Stimulated activated CD4-positive, alpha-beta T cell treated with anti-CD3 and anti-CD28 coated beads, Interleukin-2, amount 100 ng/mL, for 4 hours (primary cell): Measurements from ENCODE around the gene ANXA7.
"Not testable (repeated sequence)": the region's sequence is repeated elsewhere in the genome, so short reads cannot be mapped to it uniquely, and the experiment has no call there.

Experiments
- DNase-seq: peaks from one replicate; pipeline ENCODE4 v3.0.0-alpha.2; 2020; ENCODE audit warnings: low read depth

Gene ANXA7

DNA sequence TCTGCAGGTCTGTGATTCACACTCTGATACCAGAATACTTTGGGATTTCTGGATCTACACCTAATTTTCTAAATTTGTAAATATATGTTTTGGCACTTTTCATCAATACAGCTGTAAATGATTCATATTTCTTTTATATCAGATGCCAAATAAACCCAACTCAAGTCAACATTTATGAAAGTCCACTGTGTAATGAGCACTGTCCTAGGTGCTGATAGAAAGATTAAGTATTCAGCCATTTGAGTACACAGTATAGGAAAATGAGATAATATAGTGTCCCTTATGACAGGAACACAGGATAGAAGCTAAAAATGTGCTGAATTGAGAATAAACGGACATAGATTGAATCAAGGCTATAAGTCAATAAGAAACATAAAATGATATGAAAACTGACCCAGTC lies 6.4 kb downstream of the ANXA7 start:
- DNase-seq = no peak

DNA sequence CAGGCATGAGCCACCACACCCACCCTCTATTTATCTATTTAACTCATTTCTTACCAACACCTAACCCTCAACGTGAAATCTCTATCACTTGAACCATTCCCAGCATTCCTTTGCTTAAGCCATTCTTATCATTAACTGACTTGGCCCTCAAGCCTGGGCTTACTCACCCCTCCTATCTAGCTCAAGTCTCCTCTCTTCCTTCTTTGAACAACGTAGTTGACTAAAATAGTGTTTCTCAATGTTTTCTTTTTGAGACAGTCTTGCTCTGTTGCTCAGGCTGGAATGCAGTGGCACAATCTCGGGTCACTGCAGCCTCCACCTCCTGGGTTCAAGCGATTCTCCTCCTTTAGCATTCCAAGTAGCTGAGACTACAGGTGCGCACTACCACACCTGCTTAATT lies 7.0 kb downstream of the ANXA7 start:
- no peak for DNase-seq

DNA sequence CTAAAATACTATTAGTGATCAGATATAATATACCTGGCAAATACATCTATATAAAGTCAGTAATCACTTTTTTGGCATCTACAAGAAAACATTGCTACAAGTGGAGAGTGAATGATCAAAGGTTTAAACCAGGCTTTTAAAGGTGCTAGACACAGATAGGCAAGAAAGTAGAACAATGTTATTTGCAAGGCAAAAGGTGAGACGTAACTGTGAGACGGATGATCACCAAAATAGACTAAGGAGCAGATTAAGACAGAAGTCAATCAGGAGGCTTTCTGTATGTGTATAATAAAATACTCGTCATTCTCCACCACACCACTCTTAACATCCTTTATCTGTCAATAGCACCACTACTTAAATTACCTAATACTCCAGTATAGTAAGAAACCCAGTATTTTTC lies 8.3 kb downstream of the ANXA7 start:
- no peak for DNase-seq

DNA sequence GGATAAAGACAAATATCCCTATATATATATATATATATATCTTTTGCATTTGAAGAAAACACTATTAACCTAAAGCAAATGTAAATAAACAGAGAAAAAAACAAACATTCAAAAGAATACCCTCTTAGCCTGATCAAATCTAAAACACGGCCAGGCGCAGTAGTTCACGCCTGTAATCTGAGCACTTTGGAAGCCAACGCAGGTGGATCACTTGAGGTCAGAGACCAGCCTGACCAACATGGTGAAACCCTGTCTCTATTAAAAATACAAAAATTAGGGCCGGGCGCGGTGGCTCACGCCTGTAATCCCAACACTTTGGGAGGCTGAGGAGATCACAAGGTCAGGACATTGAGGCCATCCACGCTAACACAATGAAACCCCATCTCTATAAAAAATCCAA lies 9.2 kb downstream of the ANXA7 start:
- no peak for DNase-seq

DNA sequence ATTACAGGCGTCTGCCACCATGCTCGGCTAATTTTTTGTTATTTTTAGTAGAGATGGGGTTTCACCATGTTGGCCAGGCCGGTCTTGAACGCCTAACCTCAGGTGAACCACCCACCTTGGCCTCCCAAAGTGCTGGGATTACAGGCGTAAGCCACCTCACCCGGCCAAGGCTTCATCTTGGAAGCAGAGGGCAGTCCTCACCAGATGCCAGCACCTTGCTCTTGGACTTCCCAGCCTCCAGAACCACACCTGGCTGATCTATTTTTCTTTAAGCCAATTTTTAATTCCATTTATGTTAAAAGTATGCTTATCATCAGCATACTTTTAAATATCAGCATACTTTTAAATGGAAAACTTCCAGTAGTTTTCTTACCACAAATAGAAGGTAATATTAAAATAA lies 12.2 kb downstream of the ANXA7 start:
- DNase-seq = no peak

DNA sequence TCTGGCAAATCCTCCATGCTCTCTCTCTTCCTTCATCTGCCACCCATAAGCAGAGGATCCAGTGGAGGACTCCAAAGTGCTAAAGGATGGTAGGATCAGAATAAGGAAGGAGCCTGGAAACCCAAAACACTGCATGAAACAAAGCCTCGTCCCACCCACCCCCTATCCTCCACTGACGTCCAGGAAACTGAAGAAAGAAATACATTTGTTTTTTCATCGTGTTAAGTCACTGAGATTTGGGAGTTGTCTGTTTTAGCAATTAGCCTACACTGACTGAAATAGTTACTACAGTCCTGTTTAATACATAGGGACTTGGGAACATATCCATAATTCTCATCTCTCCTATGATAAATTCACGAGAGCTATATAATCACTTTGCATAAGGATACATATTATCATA lies 14.8 kb downstream of the ANXA7 start:
- DNase-seq = no peak

DNA sequence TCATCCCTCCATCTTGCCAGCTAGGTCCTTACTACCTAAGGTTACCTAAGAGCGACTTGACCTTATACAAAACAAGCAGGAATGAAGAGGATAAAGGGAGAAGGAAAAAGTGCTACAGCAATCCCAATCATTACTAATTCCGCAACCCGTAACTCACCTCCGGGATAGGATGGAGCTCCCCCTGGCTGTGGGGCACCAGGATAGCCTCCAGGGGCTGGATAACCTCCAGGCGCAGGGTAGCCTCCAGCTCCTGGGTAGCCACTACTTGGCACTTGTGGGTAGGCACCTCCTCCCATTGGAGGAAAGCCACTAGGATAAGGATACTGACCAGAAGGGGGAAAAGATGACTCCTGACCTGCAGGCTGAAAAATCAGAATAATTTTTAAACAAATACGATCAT lies 15.8 kb downstream of the ANXA7 start:
- no peak for DNase-seq

DNA sequence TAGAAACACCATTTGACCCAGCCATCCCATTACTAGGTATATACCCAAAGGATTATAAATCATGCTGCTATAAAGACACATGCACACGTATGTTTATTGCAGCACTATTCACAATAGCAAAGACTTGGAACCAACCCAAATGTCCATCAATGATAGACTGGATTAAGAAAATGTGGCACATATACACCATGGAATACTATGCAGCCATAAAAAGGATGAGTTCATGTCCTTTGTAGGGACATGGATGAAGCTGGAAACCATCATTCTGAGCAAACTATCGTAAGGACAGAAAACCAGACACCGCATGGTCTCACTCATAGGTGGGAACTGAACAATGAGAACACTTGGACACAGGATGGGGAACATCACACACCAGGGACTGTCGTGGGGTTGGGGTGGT lies 19.5 kb downstream of the ANXA7 start:
- not testable (repeated sequence) for DNase-seq

DNA sequence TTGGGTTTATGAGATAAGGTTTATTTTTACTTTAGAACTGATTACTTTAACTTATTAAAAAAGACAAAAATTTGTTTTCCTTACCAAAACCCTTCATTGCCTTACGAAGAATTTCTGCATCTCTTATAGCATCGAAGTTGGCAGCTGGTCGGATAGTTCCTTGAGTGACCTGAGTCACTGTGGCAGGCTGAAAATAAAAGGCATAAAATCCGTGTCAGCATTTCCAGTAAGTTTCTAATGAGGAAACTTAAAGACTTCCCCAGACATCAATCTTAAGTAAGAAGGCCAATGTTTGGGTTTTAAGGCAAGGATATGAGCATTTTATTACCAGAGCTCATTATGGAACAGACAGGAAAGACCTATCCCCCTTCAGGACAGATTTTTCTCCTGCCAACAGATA lies 25.6 kb downstream of the ANXA7 start:
- DNase-seq = no peak

DNA sequence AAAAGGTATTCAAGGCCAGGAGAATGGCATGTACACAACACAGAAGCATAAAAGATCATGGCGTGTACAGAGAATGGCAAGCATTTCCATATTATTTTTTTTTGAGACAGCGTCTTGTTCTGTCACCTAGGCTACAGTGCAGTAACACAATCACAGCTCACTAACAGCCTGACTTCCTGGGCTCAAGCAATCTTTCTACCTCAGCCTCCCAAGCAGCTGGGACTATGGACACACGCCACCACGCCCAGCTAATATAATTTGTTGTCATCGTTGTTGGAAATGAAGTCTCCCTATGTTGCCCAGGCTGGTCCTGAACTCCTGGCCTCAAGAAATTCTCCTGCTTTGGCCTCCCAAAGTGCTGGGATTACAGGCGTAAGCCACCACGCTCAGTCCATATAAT lies 27.3 kb downstream of the ANXA7 start:
- no peak for DNase-seq

DNA sequence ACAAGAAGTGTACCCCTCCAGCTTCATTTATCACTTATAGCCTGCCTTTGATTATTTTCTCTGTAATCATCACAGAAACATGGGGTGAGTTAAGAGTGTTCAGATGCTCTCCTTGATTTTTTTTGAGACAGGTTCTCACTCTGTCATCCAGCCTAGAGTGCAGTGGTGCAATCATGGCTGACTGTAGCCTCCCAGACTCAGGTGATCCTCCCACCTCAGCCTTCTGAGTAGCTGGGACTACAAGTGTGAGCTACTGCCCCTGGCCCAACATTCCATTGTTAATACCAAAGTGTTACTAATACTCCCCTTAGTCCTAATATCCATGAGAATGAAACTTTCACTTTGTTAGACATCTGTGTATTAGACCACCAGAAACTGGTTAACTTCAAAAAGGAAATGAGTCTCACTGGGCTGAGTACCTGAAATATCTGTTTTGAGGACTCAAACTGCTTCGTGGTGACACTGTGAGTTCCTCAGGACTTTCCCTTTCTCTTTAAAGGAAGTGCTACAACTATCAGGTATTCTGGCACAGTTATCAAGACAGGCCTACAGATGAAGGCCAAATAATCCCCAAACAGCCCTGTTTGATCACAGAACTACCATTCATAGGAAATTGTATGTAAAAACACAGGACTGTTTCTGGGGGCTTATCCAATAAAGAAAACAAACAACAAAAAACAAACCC lies 34.7 kb downstream of the ANXA7 start:
- DNase-seq = no peak

DNA sequence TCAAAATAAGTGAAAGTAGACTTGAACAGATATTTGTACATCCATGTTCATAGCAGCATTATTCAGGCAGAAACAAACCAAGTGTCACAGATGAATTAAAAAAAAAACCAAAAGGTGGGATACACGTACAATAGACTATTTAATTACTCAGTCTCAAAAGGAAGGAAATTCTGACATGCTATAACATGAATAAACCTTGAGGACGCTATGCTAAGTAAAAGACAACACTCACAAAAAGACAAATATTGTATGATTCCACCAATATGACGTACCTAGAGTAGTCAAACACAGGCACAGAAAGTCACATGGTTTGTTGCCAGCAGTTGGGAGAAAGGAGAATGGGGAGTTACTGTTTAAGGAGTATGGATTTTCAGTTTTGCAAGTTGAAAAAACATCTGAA lies 37.2 kb downstream of the ANXA7 start:
- DNase-seq = no peak

DNA sequence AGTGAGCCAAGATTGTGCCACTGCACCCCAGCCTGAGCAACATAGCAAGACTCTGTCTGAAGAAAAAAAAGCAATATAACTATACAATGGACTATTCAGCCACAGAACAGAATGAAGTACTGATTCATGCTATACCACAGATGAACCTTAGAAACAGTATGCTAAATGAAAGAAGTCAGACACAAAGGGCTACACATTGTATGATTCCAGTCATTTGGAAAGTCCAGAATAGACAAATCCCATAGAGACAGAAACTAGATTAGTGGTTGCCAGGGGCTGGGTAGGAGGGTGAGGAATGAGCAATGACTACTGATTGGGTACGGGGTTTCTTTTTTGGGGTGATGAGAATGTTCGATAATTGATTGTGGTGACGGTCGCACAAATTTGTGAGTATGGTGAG lies 45.6 kb downstream of the ANXA7 start:
- no peak for DNase-seq

DNA sequence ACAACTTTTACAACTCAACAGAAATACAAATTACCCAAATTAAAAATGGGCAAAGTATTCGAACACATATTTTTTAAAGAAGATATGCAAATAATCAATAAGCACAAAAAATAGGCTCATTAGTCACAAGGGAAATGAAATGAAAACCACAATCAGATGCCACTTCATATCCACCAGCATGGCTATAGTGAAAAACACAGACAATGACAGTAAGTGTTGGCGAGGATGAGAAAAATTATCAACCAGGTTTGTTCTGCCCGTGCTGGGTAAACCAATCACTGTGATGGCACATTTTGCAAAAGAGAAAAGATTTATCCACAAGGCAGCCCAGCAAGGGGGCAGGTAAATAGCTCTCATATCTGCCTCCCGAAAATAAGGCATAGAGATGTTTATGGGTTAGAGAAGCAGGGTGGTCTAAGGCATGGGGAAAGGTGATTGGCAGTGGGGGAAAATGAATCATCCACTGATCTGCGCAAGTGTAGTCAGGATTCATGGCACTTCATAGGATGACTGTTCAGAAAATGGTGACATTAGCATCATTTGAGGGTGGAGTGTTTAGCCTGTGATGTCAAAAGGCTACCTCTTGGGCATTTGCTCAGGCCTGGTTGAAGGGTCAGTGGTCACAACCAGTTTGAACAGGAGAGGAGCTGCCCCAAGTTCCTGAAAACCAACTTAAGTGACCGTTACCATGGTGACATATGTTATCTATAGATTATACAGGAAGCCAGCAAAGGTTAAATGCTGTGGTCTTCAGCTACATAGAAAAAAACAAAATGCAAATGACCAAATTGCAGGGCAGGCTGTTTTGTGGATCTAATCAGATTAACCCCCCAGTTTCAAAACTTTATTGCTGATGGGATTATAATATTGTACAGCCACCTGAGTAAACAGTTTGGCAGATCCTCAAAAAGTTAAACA lies 47.2 kb downstream of the ANXA7 start:
- DNase-seq = no peak

DNA sequence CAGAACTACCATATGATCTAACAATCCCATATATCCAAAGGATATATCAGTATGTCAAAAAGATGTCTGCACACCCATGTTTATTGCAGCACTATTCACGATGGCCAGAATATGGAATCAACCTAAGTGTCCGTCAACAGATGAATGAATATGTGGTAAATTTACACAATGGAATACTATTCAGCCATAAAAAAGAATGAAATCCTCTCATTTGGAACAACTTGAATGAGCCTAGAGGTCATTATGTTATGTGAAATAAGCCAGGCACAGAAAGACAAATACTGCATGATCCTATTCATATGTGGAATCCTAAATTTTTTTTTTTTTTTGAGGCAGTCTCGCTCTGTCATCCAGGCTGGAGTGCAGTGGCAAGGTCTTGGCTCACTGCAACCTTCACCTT lies 48.9 kb downstream of the ANXA7 start:
- no peak for DNase-seq

DNA sequence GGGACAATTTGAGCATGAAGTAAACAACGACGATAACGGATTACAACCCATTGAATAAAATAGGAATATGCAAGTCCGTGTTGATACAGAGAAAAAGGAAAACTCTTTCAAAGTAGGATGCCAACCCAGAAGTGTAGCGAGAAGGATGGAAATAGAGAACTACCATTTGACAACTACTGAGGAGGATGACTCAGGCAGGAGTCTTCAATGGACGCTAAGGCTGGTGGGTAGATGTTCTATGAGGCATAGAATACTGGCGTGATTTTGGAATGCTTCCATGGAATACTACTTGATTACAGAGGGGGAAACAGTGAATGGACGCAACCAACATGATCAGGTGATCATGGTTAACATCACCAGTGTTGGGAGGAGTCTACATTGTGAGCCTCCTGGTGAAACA lies 54.4 kb downstream of the ANXA7 start:
- DNase-seq = no peak

DNA sequence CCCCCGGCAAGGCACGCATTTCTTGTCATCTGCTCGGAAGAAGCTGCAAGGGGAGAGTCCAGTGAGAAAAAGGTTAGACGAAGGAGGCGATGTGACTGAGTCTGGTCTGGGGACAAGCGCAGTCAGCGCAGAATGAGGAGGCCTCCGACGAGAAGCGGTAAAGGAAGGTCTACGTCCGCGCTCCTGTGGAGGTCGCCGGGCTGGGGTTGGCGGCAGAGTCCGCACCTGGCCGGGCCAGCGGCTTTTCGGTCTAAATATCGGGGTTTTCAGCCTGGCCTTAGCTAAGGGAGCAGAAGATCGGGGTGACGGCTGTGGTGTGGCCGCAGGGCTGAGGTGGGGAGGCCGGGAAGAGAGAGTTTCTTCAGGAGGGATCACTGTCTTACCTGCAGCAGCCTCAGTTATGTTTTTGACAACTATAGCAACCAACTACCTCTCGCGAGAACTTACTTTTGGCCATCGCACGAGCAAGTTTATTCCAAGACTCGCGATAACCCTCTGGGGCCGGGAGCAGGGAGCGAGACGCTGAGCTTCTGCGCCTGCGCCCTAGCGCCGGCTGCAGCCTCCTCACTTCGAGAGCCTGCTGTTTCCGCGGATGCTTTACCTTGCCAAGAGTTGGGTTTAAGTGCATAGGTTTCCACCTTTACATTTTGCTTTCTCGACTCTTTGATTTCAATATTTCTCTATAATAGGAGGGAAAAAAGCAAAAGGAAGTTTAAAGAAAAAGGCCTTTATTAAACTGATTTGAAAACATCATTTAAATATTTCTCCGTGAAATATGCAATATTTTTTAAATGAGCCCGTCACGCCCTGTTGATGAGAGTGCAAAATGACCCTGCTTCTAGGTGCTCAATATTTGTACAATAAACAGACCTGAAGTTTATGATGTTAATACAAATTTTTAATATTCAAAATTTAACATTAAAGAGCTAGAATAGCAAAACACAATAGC lies 55.3 kb downstream of the ANXA7 start, which contains the start of gene CFAP70:
Gene CFAP70, minus strand, starts transcription at position 534 of the 949 bp plus-strand sequence. CDS start 4,068 bp downstream, outside the sequence.
- DNase-seq = peak; percentile 87

DNA sequence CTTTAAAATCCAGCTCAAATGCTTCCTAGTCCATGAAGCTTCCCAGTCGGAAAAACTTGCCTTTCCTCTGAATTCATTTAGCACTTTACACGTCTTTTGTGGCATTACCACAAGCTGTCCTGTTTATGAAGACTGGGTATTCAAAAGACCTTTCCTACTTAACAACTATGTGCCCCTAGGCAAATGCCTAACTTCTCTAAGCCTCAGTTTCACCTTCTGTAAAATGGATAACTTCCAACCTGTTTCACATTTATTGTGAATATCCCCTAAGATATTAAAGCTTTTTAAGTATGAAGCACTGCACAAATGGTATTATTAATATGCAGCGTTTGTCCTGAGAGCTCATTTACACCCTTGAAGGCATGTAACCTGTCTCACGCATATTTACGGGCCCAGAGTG lies 56.0 kb downstream of the ANXA7 start:
- no peak for DNase-seq

DNA sequence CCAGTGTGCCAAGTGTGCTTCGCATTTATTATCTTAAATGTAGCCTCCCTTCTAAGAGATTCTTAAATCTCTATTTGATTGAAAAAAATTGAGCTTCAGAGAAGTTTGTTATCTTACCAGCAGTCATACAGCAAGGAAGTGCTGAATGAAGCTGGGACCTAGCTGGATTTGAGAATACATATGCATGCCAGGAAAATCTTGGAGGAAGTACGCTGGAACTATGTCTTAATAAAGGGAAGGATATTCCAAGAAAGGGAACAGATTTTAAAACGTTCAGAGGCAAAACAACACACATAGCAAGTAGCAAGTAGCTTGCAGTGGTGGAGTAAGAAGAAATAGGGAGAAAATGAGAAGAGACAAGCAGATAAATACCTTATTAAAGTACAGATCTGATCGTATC lies 56.7 kb downstream of the ANXA7 start:
- DNase-seq = no peak

DNA sequence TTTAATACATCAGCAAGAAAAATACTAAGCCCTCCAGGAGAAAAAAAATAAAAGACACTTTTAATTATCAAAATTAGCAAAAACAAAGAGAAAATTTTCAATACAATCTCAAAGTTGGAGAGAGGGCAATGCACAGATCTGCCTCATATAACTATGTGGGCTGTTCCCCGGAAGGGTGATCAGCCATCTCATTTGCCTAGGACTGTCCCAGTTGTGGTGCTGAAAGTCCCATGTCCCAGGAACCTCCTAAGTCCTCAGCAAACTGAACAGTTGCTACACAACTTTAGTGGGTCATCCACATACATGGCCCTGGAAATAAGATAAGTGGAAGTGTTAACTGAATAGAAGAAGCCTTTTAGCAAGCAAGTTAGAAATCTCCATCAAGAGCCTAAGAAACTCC lies 69.6 kb downstream of the ANXA7 start:
- DNase-seq = no peak

DNA sequence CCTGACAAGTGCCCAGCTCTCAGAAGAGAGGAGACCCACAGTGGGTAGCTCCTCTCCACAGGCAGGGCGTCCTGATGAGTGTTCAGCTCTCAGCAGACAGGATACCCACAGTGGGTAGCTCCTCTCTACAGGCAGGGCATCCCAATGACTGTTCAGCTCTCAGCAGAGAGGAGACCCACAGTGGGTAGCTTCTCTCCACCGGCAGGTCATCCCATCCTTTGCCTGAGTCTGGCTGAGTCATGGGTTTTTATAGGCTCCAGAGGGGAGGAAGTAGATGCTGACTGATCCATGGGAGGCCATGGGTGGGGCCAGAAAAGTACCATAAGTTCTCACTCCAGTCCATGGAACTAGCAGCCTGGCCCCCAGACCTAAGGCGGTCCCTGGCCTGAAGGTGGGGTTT lies 73.7 kb downstream of the ANXA7 start:
- no peak for DNase-seq

DNA sequence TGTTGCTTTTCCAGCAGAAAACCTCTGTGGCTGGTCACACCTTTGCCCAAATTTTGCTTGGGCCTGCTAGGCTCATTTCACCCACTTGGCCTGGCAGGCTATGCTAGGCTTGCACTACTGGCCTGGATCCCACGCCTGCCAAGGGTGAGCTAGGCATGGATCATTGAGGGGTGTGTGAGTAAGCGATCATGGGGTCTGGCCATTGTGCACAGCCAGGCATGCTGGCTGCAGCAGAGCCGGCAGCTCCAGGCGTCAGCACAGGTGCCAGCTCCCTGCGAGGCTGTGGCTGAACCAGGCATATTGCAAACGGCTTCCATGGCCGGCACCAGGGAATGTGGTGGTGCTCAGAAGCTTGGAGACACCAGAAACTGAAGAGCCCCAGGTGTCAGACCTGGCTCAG lies 74.4 kb downstream of the ANXA7 start:
- DNase-seq = no peak
